HG03439 (cell line): ENCODE results near the gene PRSS8.
"Not testable (repeated sequence)": the region's sequence is repeated elsewhere in the genome, so short reads cannot be mapped to it uniquely, and the experiment has no call there.

ENCODE experiments used
- ATAC-seq: cut with Tn5 transposase; IDR thresholded peaks from one replicate; pipeline ENCODE4 v1.9.1; 2021; ENCODE audit warnings: mild to moderate bottlenecking, moderate library complexity; ENCODE audit not compliant: unreplicated experiment

PRSS8 gene

GRCh38 chr16:31108035-31108793, 27.3 kb downstream of the PRSS8 start, which contains the start of gene BCKDK:
TSS of gene BCKDK (plus strand) at chr16:31108386. CDS start at chr16:31109224, 838 bp downstream.
- peak; percentile 74 for ATAC-seq

GRCh38 chr16:31107465-31107867, 28.1 kb downstream of the PRSS8 start:
- peak; percentile 35 for ATAC-seq

GRCh38 chr16:31106509-31107464, 28.7 kb downstream of the PRSS8 start:
- ATAC-seq = no peak

- no peak for ATAC-seq
These were observed 29.8 kb downstream of the PRSS8 start for GRCh38 chr16:31105677-31106213.

- ATAC-seq = not testable (repeated sequence)
These were observed 34.5 kb downstream of the PRSS8 start for GRCh38 chr16:31100876-31101641.

GRCh38 chr16:31099860-31100638, 35.5 kb downstream of the PRSS8 start:
- no peak for ATAC-seq

- peak; percentile 76 for ATAC-seq
These were observed 41.0 kb downstream of the PRSS8 start, which contains the start of gene VKORC1 for GRCh38 chr16:31094424-31095120. TSS of gene VKORC1 (minus strand) at chr16:31094797. CDS start at chr16:31094729, 68 bp downstream.

GRCh38 chr16:31094088-31094423, 41.5 kb downstream of the PRSS8 start:
- ATAC-seq = no peak

- ATAC-seq = no peak
These were observed 42.3 kb downstream of the PRSS8 start for GRCh38 chr16:31093132-31093703.

GRCh38 chr16:31092330-31092729, 43.2 kb downstream of the PRSS8 start:
- ATAC-seq = no peak

GRCh38 chr16:31090540-31090939, 45.0 kb downstream of the PRSS8 start:
- no peak for ATAC-seq

GRCh38 chr16:31089199-31089598, 46.3 kb downstream of the PRSS8 start:
- ATAC-seq = no peak

- ATAC-seq = no peak
These were observed 46.9 kb downstream of the PRSS8 start, which contains the start of gene PRSS53 for GRCh38 chr16:31088459-31089183. TSS of gene PRSS53 (minus strand) at chr16:31088943. CDS start at chr16:31088809, 134 bp downstream.

- ATAC-seq = no peak
These were observed 47.6 kb downstream of the PRSS8 start for GRCh38 chr16:31087971-31088370.

GRCh38 chr16:31087481-31087880, 48.0 kb downstream of the PRSS8 start:
- no peak for ATAC-seq

GRCh38 chr16:31086629-31086906, 49.0 kb downstream of the PRSS8 start:
- no peak for ATAC-seq

GRCh38 chr16:31085873-31086628, 49.5 kb downstream of the PRSS8 start:
- no peak for ATAC-seq

GRCh38 chr16:31085411-31085810, 50.1 kb downstream of the PRSS8 start:
- no peak for ATAC-seq
